GM21576 (cell line): ENCODE data around the gene MALL.
"Not testable (repeated sequence)": the region's sequence is repeated elsewhere in the genome, so short reads cannot be mapped to it uniquely, and the experiment has no call there.

Source experiments
- ATAC-seq: cut with Tn5 transposase; IDR thresholded peaks from one replicate; pipeline ENCODE4 v1.9.1; 2021; ENCODE audit warnings: mild to moderate bottlenecking, moderate library complexity; ENCODE audit not compliant: unreplicated experiment

Gene MALL

DNA sequence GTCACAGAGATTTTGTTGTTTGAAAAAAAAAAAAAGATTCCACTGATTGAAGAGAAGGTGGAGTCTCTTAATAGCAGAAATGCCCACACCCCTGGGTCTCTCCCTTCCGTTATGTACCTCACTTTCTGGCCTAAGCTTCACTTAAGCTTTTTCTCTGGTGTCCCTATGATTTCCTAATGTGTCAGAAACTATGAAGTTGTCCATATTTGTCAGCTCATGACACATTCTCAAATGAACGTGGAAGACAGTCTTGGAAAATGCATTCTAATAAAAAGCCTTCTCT lies 5.4 kb upstream of the MALL start:
- no peak for ATAC-seq

DNA sequence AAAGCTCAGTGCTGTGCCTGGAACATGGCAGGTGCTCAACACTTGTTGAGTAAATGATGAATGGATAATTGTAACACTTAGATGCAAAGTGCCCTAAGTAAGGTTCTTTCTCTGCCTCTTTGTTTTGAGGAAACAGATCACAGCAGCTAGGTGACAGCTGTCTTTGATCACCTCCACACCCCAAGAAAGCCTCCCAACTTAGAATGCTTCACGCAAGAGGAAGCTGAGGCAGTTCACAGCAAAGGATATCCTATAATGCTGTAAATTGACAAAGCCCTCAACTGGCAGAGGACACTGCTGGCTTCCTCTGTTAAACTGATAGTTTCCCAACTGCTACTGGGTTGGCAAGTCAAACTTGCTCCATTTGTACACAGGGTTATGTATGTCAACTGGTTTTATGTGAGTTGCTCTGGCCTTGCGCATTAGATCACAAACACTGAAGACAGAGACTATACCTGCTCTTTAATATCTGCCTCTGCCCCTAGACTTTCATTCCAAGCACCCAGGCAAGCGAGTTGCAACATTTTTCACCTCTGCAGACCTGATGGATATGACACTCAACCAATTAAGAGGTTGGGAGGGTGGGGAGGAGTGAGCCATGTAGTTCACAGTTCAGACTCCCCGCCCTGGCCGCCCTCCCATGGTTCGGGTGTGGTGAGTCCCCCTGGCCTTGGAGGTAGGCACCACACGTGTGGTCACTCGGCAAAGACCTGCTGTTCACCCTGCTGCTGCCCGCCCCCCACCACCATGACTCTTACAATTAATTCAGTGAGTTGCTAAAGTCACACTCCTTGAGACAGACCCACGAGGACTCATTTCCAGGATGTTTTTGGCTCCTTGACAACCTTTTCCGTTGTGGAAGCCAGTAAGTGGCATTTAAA lies 4.8 kb upstream of the MALL start:
- no peak for ATAC-seq

DNA sequence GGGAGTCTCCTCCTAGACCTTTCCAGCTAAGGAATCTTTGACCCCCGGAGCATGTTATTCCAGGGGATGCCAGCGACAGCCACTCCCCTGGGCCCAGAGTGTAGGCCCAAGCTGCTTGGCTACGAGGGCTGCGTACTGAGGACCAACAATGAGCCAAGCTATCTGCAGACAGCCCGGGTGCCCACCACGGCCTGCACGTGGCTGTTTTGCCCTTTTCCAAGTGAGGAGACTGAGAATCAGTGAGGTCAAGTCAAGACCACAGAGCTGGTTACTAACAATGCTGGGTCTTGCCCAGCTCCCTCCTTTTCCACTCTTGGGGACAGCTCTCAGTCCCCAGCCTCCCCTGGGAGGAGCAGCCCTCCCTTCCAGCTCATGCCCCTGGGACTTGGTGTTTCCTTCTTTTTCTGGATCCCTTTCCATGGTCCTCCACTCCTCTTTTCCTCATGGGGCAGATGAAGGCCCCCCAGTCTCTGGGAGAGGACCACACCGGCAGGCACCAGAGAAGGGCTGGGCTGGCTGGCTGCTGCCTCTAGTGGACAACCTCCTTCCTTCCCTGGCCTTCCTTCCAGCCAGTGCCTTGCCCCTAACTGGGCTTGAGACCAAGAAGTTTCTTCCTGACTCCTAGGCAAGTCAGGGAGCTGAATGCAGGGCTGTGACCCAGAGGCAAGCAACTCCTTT lies 550 bp upstream of the MALL start:
- ATAC-seq = no peak

DNA sequence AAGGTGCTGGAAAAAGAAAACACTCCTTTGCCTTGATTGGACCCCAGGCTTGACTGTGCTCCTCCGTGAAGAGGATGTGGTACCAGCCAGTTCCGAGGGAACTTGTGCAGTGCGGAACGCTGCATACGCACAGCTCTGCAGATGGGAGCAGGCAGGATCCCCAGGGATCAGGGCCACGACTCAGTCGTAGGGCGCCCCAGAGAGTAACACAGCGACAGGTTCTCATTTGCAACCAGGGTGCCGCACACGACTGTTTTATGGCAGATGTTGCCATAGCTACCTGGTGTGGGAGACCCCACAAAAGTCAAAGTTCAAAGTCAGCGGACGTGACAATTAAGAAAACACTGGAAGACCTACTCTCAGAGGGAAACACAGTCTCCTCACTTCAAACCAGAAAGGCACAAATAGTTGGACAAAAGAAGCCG lies 779 bp downstream of the MALL start:
- no peak for ATAC-seq

DNA sequence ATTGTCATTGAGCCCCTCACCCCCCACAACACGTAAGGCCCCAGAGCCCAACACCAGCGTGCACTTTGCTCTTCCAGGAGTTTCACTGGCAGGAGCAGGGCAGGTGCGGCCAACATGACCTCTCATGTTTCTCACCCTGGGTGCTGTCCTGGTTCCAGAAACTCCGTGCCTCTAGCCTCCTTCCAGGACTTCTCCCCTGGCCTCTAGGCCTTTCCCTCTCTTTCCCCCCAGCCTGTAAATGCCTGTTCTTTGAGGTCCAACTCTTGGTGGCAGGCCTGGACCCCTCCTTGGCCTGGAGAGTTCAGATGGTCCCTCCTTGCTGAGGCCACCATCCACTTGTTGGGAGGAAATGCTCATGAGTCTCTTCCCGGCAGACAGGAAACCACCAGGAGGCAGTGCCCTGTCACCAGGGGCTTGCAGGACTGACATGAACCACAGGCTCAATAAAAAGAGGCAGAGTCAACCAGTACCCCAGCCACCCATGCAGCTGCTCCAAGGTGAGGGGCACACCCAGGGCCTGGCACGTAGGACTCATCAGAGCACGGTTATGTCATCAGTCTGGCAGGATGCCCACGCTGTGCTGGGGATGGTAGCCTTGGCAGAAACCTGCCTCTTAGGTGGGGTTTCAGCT lies 1.5 kb downstream of the MALL start:
- no peak for ATAC-seq

DNA sequence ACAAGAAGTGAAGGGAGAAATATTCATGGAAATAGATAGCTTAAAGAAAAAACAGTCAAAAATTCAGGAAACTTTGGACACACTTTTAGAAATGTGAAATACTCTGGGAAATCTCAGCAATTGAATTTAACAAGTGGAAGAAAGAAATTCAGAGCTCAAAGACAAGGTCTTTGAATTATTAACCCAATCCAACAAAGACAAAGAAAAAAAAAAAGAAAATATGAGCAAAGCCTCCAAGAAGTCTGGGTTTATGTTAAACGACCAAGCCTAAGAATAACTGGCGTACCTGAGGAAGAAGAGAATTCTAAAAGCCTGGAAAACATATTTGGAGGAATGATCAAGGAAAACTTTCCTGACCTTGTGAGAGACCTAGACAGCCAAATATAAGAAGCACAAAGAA lies 7.3 kb downstream of the MALL start:
- ATAC-seq = not testable (repeated sequence)

DNA sequence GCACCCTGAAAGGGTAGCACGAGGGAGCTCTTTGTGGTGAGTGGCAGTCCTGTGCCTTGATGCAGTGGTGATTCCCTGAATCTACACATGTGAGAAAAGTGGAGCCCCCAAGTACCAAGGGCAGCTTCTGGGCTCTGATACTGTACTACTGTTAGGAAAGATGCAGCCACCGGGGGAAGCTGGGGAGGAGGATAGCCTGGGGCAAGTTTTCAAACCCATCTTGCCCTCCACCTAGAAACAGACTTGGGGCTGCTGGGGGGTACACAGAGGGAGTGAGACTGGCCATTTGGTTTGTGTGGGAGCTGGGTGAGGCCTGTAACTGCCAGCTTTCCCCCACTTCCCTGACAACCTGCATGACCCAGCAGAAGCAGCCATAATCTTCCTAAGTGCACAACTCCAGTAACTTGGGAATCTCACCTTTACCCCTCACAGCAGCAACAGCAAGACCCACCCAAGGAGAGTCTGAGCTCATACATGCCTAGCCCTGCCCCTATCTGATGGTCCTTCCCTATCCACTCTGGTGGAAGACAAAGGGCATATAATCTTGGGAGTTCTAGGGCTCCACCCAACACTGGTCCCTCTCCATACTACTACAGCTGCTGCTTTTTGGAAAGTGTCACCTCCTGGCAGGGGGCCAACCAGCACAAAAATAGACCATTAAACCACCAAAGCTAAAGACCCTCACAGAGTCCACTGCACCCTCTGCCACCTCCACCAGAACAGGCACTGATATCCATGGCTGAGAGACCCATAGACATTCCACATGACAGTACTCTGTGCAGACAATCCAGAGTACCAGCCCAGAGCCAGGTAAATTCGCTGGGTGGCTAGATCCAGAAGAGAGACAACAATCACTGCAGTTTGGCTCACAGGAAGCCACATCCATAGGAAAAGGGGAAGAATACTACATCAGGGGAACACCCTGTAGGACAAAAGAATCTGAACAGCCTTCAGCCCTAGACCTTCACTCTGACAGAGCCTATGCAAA lies 8.2 kb downstream of the MALL start:
- no peak for ATAC-seq

DNA sequence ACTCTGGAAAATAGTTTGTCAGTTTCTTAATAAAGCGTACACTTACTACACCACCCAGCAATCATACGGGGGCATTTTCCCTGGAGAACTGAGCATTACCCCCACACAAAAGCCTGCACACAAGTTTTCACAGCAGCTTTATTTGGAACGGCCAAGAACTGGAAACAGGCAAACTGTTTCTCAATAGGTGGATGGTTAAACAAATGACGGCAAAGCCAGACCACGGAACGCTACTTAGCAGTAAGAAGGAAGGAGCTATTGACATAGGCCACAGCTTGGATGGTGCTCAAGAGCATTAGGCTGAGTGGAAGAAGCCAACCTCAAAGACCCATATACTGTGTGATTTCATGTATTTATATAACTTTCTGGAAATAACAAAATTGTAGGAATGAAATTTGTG lies 9.0 kb downstream of the MALL start:
- no peak for ATAC-seq

DNA sequence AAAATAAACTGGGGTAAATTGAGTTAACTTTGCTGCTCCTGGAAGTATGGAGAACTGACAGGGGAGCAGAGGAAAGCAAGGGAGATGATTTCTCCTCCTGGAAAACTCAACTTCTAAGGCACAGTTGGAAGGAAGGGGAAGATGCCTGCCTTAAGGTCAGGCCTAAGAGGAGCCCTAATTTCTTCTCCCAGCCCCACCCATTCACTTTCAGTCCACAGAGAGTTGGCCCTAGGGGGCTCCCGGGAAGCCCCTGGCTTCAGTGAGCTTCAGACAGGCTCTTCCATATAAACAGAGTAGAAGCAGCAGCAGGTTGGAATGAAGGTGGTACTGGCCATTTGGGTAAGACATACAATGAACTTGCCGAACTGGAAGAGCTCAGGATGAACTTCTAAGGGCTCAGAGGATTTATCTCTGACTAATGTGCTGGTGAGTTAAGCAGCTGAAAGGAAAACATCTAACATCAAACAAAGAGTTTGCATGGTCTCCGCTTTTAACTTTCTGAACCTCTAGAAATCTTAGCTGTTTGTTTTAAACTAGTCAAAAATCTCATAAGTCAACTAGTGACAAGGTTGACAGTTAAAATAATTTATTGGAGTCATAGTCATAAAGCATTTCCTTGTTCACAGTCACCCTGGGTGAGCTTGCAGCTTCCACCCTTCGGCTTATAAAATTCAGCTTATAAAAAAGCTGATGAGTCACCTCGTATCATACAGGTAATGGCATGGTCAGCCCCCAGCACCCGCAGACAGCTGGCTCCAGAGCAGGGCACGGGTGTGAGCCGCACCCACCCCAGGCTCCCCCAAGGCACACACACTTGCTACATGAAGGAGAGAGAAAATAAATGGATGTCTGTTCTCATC lies 9.8 kb downstream of the MALL start:
- no peak for ATAC-seq

DNA sequence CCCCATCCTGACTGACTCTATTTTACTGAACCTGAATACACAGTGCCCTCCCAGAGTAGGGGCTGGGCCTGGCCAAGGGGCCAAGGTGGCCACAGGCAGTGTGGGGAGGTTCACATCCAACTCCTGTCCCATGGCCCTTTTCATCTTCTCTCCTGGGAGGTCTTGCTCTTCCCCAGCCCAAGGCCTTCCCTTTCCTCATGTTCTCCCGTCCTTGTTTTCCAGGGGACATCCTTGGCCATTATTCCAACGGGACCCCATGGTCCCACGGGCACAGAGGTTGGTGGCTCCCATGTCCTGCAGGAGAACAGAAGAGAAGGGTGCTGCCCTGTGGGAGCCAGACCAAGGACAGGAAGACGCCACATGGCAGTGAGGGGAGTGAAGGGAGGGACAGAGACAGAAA lies 10.4 kb downstream of the MALL start:
- ATAC-seq = no peak

DNA sequence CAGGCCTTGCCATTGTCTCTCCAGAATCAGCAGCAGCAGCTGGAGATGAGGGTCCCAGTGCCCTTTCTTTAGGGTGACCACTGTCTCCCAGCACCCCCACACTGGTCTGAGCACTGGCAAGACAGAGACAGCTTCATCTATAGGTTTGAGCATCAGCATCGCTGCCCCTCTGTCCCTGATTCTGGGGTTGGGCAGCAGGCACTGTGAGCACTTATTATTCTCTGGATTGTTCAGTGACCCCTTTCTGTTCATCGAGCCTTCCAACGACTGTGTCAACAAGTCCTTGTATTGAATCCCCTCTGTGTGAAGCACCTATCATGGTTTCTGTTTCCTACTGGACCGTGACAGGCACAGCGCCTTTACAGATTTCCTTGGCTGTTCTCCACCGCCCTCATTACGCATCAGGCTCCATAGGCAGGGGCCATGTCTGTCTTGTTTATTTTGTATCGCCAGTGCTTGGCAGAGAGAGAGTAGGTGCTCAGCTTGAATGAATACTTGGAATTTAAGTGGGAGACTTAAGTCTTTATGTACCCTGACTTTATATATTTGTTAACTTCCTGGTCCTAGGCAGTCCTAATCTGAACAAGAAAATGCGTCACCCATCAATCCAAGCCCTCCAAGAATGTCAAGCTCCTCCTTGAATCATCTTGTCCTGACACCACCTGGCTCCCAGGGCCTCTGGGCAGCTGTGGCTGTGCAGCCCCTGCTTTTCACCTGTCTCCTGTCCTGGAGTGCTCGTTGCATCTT lies 11.4 kb downstream of the MALL start:
- ATAC-seq = no peak

DNA sequence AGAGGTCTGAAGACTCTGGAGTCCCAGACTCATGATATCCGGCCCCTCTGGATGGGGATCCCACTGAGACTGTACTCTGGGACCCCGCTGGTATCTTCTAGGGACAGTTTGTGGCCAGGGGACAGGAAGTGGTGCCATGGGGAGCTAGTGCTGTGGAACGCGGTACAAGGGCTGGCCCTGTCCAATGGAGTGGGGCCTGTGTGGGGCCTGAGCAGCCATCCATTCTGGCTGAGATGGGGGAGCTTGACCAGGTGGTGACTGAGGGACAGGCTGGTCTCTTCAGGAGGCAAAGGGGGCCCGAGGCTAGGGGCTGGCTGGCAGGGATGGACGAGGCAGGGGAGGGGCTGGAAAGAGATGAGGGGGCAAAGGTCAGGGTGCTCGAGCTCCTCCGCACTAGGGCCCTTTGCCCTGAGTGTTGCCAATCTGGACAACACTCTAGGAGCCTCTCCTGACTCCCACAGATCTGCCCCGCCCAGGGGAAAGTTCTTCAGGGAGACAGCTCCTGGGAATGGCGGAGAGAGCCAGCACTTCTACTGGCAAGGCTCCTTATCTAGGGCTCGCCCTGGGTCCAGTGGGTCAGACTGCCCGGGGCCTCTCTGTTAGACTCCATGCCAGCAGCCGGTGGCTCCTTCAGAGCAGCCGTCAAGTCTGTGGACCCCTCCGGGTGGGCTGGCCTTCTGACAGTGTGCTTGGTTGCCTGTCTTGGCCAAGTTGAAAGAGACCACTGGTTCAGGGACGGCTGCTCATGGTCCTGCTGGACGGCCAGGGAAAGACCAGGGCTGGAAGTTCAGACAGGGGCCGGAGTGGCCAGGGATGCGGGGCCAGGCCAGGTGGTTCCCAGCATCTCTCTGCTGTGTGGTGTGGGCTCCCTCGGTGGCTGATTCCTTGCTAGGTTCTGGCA lies 12.3 kb downstream of the MALL start:
- no peak for ATAC-seq

DNA sequence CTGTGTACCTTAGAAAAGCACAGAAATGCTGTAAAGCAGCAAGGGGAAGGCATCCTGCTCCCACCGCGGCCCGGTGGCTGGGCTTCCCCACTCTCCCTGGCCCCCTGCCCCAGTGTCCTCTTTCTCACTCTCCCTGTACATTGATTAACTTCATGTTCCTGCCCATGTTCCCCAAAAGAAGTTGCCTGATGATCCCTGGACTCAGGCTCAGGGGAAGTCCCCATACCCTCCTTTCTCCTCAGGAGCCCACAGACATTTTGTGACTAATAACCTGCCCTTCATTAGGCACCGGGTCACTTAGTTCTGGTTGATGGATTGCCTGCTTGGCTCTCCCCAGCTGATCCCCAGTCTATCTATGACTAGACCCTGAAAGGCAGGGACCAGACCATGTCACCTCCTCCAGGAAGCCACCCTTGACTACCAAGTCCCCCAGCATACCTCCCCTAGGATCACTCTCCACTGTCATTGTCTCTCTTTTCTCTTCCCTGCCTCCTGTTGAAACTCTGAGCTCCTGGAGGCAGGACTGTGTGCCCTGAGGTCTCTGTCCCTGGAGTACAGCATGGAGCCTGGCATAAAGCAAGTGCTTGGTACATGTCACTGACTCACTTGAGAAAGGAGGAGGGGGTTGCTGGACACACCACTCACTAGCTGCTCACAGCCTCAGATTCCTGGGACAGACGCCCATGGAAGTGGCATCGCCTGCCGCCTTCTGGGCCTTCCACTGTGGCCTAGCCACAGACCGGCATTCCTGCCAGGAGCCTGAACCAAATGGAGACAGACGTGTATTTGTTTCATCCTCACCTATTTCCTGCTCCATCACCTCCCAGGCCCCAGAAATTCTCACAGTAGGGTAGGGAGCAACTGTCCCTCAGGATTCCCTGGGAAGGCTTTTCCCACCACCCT lies 13.5 kb downstream of the MALL start:
- no peak for ATAC-seq

DNA sequence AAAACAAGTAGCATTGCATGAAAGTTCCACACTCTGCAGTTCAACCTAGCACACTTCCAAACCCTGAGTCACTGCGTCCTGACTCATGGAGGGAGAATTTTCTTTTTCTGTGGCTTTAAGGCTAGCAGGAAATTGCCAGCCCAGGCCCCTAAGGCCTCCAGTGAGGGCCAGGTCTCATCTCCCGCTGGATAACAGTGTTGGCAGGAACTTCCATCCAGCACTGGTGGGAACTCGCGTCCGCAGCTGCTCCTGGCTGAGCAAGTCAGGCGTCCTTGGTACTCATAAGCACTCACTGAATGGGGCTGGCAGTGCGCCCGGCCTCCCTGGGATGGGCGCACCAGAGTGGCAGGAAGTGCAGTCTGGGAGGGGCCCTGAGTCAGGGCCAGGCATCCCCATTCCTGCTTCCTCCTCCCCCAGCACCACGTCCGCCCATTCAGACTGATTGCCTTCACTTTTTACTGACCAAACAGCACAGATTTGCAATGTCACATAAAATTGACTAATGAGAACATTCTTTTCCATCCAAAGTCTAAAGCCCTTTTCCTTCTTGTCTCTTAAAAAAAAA lies 14.3 kb downstream of the MALL start:
- ATAC-seq = no peak

DNA sequence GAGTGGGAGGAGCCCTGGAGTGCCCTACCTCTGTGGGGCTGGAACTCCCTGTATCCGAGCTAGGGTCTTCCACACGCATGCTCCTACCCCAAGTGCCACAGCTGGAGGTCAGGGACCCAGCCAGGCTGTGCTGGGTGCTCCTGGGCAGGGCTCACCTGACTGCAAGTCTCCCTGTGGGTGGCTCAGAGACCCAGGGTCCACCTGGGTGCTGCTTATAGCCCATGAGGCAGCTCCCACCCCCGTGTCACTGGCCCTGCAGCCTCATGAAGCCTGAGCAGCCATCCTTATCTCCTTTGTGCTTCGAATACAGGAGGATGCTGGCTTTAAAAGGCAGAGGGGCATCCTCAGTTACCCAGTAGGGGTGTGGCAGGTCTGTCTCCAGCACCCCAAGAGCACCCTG lies 14.7 kb downstream of the MALL start:
- not testable (repeated sequence) for ATAC-seq

DNA sequence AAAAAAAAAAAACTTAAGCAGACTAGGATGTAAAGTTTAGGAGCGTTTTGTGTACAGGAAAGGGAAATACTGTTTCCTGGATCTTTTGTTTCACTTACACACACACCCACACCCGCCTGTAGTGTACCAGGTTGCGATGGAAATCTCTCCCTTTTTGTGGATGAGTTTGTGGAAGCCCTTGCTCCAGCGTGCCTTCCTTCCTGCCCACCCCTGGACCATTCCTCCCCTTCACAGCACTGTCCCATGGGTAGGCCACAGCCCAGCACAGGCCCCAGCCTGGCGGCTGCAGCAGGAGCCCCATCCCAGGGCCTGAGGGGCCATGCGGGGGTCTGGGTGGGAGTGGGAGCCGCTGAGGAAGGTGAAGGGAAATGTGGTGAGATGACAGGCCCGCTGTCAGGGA lies 15.1 kb downstream of the MALL start:
- no peak for ATAC-seq
